Transverse colon (tissue), 4 donors: ENCODE results near the gene NCS1. TPM values are rescaled to one million over a fixed set of nuclear protein-coding genes. Genes with fewer than 3 reads are reported as not detected.

Experiments
- DNase-seq: peaks from one replicate; pipeline ENCODE4 v3.0.0-alpha.2; 2019
- H3K27ac ChIP-seq, 4 donors: fragments of 200-600 bp; sonication (generic); 2 replicates each; pipeline ENCODE4 v1.5.1; 2016 to 2018; ENCODE audit warnings: inconsistent platforms in 4 of 4
- H3K27me3 ChIP-seq: fragments of 200-600 bp; sonication (generic); 2 replicates; pipeline ENCODE4 v1.5.1; 2017; ENCODE audit warnings: inconsistent platforms
- H3K36me3 ChIP-seq, 4 donors: fragments of 200-600 bp; sonication (generic); 2 replicates each; pipeline ENCODE4 v1.5.1; 2017 to 2019; ENCODE audit warnings: inconsistent platforms in 4 of 4
- H3K4me1 ChIP-seq, 4 donors: fragments of 200-600 bp; sonication (generic); 2 replicates each; pipeline ENCODE4 v1.5.1; 2017 to 2020; ENCODE audit warnings: inconsistent platforms in 4 of 4
- H3K4me3 ChIP-seq, 4 donors: fragments of 200-600 bp; sonication (generic); 1 replicate in 1 of 4; 2 replicates in 3 of 4; pipeline versions ENCODE4 v1.5.1 to v1.6.1; 2017 to 2019; ENCODE audit warnings: inconsistent platforms in 4 of 4
- H3K9me3 ChIP-seq, 2 donors: fragments of 200-600 bp; sonication (generic); 2 replicates each; pipeline ENCODE4 v1.5.1; 2017 to 2019; ENCODE audit warnings: inconsistent platforms in 2 of 2
- CTCF ChIP-seq, 5 experiments: fragments of 200-600 bp in 3 of 5; fragments of 450-650 bp in 2 of 5; sonication (generic) in 3 of 5; IDR thresholded peaks; 1 replicate in 2 of 5; 2 replicates in 3 of 5; pipeline ENCODE4 v1.5.1; 2016 to 2017; ENCODE audit warnings: antibody characterized with exemption in 5 of 5, inconsistent platforms in 3 of 5, mild to moderate bottlenecking in 2 of 5, moderate library complexity in 1 of 5
- EP300 ChIP-seq: sonication (generic); formaldehyde crosslinking; IDR thresholded peaks from one replicate; pipeline ENCODE4 v1.6.1; 2017; ENCODE audit warnings: antibody characterized with exemption, low read depth
- POLR2A ChIP-seq: fragments of 450-650 bp; IDR thresholded peaks from one replicate; pipeline ENCODE4 v1.6.1; 2016; ENCODE audit warnings: antibody characterized with exemption, mild to moderate bottlenecking, moderate library complexity
- POLR2AphosphoS5 ChIP-seq, 3 donors: sonication (generic); formaldehyde crosslinking; IDR thresholded peaks; one replicate each; pipeline ENCODE4 v1.6.1; 2016; ENCODE audit warnings: antibody characterized with exemption in 3 of 3
- WGBS, 2 donors: methylation state at CpG; one replicate each; pipeline ENCODE4 v1.1.5; 2018; ENCODE audit warnings: low coverage in 1 of 2; 5-methylcytosine and 5-hydroxymethylcytosine counted together
- in situ Hi-C, 4 donors: fragments of 200-750 bp; cut with MboI; loops; one replicate each; pipeline versions ENCODE4 v1.15.0 to v1.15.1; 2017; ENCODE audit warnings: low sequenced_read_pairs in 3 of 4, low pct_ligation_motif_present in 1 of 4, low pct_unique_long_range_greater_than_20kb in 1 of 4
- intact Hi-C: fragments of 100-400 bp; cut with DNase I; formaldehyde crosslinking; loops from one replicate; pipeline ENCODE4 v1.15.1; 2023; ENCODE audit warnings: low total_unique reads
- total RNA-seq, 4 donors: library from RNA; depleted of rRNA; stranded (reverse); fragments of >200 nt; gene quantifications; one replicate each; pipeline ENCODE4 v1.1.0, GENCODE V29; 2016

NCS1 gene
- total RNA-seq, 4 donors from 2014 or later, result 11.9 to 66.5 (median 25.9) TPM

GRCh38 chr9:130194378-130194932 is 22.3 kb downstream of the NCS1 start:
- in situ Hi-C loops, result no loop called here

GRCh38 chr9:130195638-130196037 is 23.4 kb downstream of the NCS1 start:
- WGBS, 2 donors, result 73% methylated on average over 15 of the region's 15 CpGs; no CpG with 5 or more reads in 1 of the 2 donors
- in situ Hi-C loops, result no loop called here
- Histone ChIP-seq H3K27me3 (no peaks in the 10 kb centered on the region), H3K4me1 (peaks cover 18 to 54% (median 33%) of the 10 kb centered on the region in 4 donors), H3K27ac (peak overlapping the region; percentile 24 to 87 (median 81)), H3K36me3 (no peaks in the 10 kb centered on the region), H3K4me3 (no peak overlapping the region), H3K9me3 (no peaks in the 10 kb centered on the region)
- no peak for DNase-seq
- intact Hi-C loops, result no loop called here
- TF ChIP-seq CTCF (IDR thresholded peaks at IDR 0.05), result no peak
- TF ChIP-seq POLR2A, result no peak
- no peak for TF ChIP-seq EP300
- no peak for TF ChIP-seq POLR2AphosphoS5 (IDR thresholded peaks at IDR 0.05)

More at GRCh38 chr9:130194378-130194932, 22.3 kb downstream of the NCS1 start:
- no peaks in the 10 kb centered on the region for H3K27me3 ChIP-seq
- TF ChIP-seq EP300 (no peak), CTCF (IDR thresholded peaks at IDR 0.05) (no peak), POLR2A (no peak)
- H3K9me3 ChIP-seq, result no peaks in the 10 kb centered on the region
- H3K27ac ChIP-seq, result peak overlapping the region; percentile 59 to 87 (median 81)
- intact Hi-C loops, result loop anchor here (5.0 kb wide), 1 partner anchor 77 kb away; no protein-coding TSS in a partner anchor
- H3K4me3 ChIP-seq, result no peak overlapping the region
- H3K4me1 ChIP-seq, result peaks cover 13 to 48% (median 32%) of the 10 kb centered on the region in 4 donors
- WGBS, 2 donors, result 43 to 70% methylated on average over 1 to 8 of the region's 8 CpGs
- no peaks in the 10 kb centered on the region for H3K36me3 ChIP-seq
- no peak for DNase-seq

- 0 to 44% methylated on average over 1 to 5 of the region's 5 CpGs for WGBS, 2 donors
- no peak for DNase-seq
Observed at GRCh38 chr9:130196643-130197042, 24.4 kb downstream of the NCS1 start.

GRCh38 chr9:130197386-130197785 is 25.2 kb downstream of the NCS1 start:
- 80 to 82% methylated on average over 1 to 9 of the region's 9 CpGs for WGBS, 2 donors
- DNase-seq, result no peak
- Histone ChIP-seq H3K36me3 (no peaks in the 10 kb centered on the region), H3K9me3 (no peaks in the 10 kb centered on the region), H3K4me1 (peaks cover 21 to 54% (median 28%) of the 10 kb centered on the region in 4 donors), H3K27me3 (no peaks in the 10 kb centered on the region), H3K27ac (peak overlapping the region; percentile 63 to 87 (median 81)), H3K4me3 (no peak overlapping the region)
- no peak for TF ChIP-seq POLR2AphosphoS5 (IDR thresholded peaks at IDR 0.05)
- no peak for TF ChIP-seq CTCF (IDR thresholded peaks at IDR 0.05)
- TF ChIP-seq EP300, result no peak
- no peak for TF ChIP-seq POLR2A
- intact Hi-C loops, result no loop called here
- in situ Hi-C loops, result no loop called here

More at GRCh38 chr9:130196643-130197042, 24.4 kb downstream of the NCS1 start:
- Histone ChIP-seq H3K9me3 (no peaks in the 10 kb centered on the region), H3K36me3 (no peaks in the 10 kb centered on the region), H3K4me1 (peaks cover 21 to 54% (median 31%) of the 10 kb centered on the region in 4 donors), H3K27ac (peak overlapping the region in 3 of 4 donors; percentile 77 to 87 (median 85)), H3K4me3 (no peak overlapping the region), H3K27me3 (no peaks in the 10 kb centered on the region)
- no peak for TF ChIP-seq EP300
- no peak for TF ChIP-seq CTCF (IDR thresholded peaks at IDR 0.05)
- TF ChIP-seq POLR2AphosphoS5 (IDR thresholded peaks at IDR 0.05), result no peak
- no peak for TF ChIP-seq POLR2A
- intact Hi-C loops, result no loop called here
- in situ Hi-C loops, result no loop called here
